GM21447 (cell line): ENCODE data around the gene LYPLA2.
"Not testable (repeated sequence)": the region's sequence is repeated elsewhere in the genome, so short reads cannot be mapped to it uniquely, and the experiment has no call there.

Source experiments
- ATAC-seq: cut with Tn5 transposase; IDR thresholded peaks from one replicate; pipeline ENCODE4 v1.9.1; 2021; ENCODE audit not compliant: unreplicated experiment

Gene LYPLA2

DNA sequence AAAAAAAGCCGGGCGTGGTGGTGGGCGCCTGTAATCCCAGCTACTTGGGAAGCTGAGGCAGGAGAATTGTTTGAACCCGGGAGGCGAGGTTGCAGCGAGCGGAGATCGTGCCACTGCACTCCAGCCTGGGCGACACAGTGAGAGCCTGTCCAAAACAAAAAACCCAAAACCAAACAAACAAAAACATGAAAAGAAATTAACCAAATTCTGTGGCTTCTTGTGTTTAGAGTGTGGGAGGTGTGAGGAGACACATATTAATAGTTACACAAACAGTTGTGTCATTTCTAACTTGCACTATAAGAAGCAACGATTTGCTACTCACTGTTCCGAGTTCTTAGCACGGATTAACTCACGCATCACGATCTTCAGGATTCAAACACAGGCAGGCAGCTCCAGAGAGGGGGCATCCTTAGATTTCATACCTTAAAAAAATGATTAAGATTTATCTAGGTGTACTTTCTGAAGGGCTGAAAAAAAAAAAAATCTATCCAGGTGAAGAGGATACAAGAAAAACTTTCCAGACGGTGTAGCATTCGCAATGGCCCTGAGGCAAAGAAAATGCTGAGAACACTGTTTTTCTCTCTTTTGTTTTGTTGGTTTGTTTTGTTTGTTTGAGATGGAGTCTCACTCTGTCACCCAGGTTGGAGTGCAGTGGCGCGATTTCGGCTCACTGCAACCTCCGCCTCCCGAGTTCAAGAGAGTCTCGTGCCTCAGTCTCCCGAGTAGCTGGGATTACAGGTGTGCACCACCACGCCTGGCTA, 35.0 kb downstream of the LYPLA2 start:
- ATAC-seq: peak; percentile 39

DNA sequence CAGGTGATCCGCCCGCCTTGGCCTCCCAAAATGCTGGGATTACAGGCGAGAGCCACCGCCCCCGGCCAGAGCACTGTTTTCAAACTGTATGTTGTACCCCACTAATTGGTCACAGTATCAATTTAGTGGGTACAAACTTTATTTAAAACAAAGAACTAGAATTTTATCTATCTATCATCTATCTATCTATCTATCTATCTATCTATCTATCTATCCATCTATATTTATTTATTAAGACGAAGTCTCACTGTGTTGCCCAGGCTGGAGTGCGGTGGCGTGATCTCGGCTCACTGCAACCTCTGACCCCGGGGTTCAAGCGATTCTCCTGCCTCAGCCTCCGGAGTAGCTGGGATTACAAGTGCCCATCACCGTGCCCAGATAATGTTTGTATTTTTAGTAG, 35.6 kb downstream of the LYPLA2 start:
- not testable (repeated sequence) for ATAC-seq

DNA sequence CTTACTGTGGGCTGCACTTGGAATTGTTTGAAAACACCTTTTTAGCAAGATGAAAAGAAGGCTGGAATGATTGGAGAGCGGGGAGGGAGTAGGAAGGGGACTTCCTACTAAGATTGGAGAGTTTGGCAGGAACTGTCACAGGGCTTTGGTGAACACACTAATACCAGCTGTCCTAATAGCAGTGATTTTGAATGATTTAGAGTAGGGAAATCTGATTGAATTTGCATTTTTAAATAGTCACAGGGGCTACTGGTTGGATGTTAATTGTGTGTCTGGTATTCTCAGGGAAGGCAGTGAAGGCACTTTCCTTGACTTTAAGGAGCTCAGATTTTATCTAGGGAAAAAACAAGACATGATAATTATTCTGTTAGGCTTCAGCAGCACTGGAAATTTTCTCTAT, 36.8 kb downstream of the LYPLA2 start:
- no peak for ATAC-seq

- not testable (repeated sequence) for ATAC-seq
Measured at GRCh38 chr1:23834156-23834555, 43.2 kb downstream of the LYPLA2 start.

- no peak for ATAC-seq
Measured at GRCh38 chr1:23836037-23836436, 45.1 kb downstream of the LYPLA2 start.

DNA sequence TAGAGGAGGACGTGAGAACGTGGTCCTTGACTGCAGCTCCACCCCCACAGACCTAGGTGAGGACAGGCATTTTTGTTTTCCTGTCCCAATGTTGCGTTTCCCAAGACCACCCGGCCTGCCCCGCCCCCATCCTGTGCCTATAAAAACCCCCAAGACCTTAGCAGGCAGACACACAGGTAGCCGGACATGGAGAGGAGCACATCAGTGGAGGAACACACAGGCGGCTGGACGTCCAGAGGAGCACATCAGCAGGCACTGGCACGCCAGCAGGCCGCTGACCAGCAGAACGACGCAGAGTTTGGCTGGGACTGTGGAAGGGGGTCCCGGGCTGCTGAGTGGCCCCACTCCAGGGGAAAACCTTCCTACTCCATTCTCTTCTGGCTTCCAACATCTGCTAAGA, 47.0 kb downstream of the LYPLA2 start:
- ATAC-seq: peak; percentile 29

DNA sequence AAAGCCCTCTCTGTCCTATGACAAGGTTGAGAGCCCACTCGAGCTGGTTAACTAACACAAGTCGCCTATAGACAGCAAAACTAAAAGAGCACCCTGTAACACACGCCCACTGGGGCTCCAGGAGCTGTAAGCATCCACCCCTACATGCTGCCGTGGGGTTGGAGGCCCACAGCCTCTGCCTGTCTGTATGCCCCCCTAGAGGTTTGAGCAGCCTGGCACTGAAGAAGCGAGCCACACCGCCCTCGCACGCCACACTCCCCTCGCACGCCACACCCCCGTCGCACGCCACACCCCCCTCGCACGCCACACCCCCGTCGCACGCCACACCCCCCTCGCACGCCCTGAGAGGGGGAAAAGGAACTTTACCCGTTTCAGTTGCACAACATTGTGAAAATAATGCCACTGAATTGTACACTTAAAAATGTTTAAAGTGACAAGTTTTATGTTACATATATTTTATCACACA, 47.5 kb downstream of the LYPLA2 start:
- ATAC-seq: peak; percentile 66

- ATAC-seq: no peak
Measured at GRCh38 chr1:23843644-23844043, 52.7 kb downstream of the LYPLA2 start.
